ENCODE data around the gene GOLGA6L2.

- TF ChIP-seq CTCF (IDR thresholded peaks at IDR 0.05; ENCODE audit: borderline replicate concordance, extremely low read depth, low read length, poor library complexity, severe bottlenecking), result no peak
- TF ChIP-seq EZH2 (IDR thresholded peaks at IDR 0.05; ENCODE audit: borderline replicate concordance, low read depth, low read length, severe bottlenecking), result no peak
Observed at GRCh38 chr15:23403550-23403949, 43.5 kb downstream of the GOLGA6L2 start.

All from DND-41 (cell line).